Pancreas (tissue), 10 donors: ENCODE data around the gene PUM2. TPM values are rescaled to one million over a fixed set of nuclear protein-coding genes. Genes with fewer than 3 reads are reported as not detected.

Experiments used
- ATAC-seq, 4 donors: fragments of 200-7000 bp; cut with Tn5 transposase; one replicate each; pipeline versions ENCODE4 v1.8.0 to v1.9.1; 2020; ENCODE audit warnings: mild to moderate bottlenecking in 4 of 4, moderate library complexity in 4 of 4
- DNase-seq, 6 donors: peaks; one replicate each; pipeline ENCODE4 v3.0.0-alpha.2; 2020
- FAIRE-seq: peaks from 2 replicates; lab custom pipeline; 2012; peaks lifted over from hg19 to GRCh38; lab: Jason Lieb, UNC
- H3K27ac ChIP-seq, 4 donors: fragments of 200-600 bp; sonication (generic); 1 replicate in 3 of 4; 2 replicates in 1 of 4; pipeline versions ENCODE4 v1.5.0 to v1.8.0; 2020
- H3K27me3 ChIP-seq, 4 donors: fragments of 200-600 bp; one replicate each; pipeline ENCODE4 v1.8.0; 2021
- H3K36me3 ChIP-seq, 3 donors: fragments of 200-600 bp; sonication (generic) in 1 of 3; one replicate each; pipeline versions ENCODE4 v1.5.0 to v1.8.0; 2020 to 2021
- H3K4me1 ChIP-seq, 3 donors: fragments of 200-600 bp; one replicate each; pipeline ENCODE4 v1.8.0; 2021
- H3K4me3 ChIP-seq, 4 donors: fragments of 200-600 bp; sonication (generic) in 2 of 4; one replicate each; pipeline versions ENCODE4 v1.5.0 to v1.8.0; 2020 to 2021
- H3K9me3 ChIP-seq, 4 donors: fragments of 200-600 bp; one replicate each; pipeline ENCODE4 v1.8.0; 2021
- WGBS, 2 donors: extraction: QIAGEN DNeasy Blood & Tissue Kit; methylation state at CpG; one replicate each; pipeline ENCODE4 v1.1.7; 2013; 5-methylcytosine and 5-hydroxymethylcytosine counted together
- intact Hi-C, 3 donors: fragments of 100-400 bp; cut with DNase I; formaldehyde crosslinking; loops; one replicate each; pipeline versions ENCODE4 v1.11.1 to v1.14.2; 2022
- polyA plus RNA-seq, 2 donors: library from polyadenylated mRNA; stranded (reverse); fragments of 200-250 nt; gene quantifications; one replicate each; pipeline ENCODE4 v1.2.3, GENCODE V29; 2013
- total RNA-seq, 6 donors: library from RNA; stranded (reverse); fragmentation: NEBNext Ultra II Directional in 4 of 6; extraction: Animal tissue kit (Norgen Biotek cat#: 25700) in 4 of 6; gene quantifications; one replicate each; pipeline versions ENCODE4 v1.2.1 to v1.2.4, GENCODE V29; 2021 to 2023
- TF ChIP-seq, protein P1 (sequence below), 4 donors: fragments of 200-600 bp; sonication (generic) in 3 of 4; IDR thresholded peaks; one replicate each; pipeline versions ENCODE4 v1.5.0 to v1.8.0; 2021; ENCODE audit warnings: antibody characterized with exemption in 4 of 4
- donor health status: healthy with polysubstance abuse.
- donor health status: DM: no; HTN: no; CAD: no; lungs with moderate emphysema.
- donor health status: DM: no; HTN: no; CAD: no.
- donor health status: control.
- donor health status: control.
- donor health status: Bipolar disorder and iron deficiency.
- donor health status: DM: yes; HTN: yes; CAD: no.
- donor health status: DM: no; HTN: no; CAD: no.
- donor health status: DM: no; HTN: no; CAD: no.
- donor health status: DM: yes; HTN: yes; CAD: no.

PUM2 gene
- total and polyA plus RNA-seq, 8 donors: 17.0 to 70.2 (median 40.8) TPM

- WGBS, 2 donors: 72 to 80% methylated on average over 7 of the region's 7 CpGs
- no peak for FAIRE-seq
- TF ChIP-seq, protein P1, sequence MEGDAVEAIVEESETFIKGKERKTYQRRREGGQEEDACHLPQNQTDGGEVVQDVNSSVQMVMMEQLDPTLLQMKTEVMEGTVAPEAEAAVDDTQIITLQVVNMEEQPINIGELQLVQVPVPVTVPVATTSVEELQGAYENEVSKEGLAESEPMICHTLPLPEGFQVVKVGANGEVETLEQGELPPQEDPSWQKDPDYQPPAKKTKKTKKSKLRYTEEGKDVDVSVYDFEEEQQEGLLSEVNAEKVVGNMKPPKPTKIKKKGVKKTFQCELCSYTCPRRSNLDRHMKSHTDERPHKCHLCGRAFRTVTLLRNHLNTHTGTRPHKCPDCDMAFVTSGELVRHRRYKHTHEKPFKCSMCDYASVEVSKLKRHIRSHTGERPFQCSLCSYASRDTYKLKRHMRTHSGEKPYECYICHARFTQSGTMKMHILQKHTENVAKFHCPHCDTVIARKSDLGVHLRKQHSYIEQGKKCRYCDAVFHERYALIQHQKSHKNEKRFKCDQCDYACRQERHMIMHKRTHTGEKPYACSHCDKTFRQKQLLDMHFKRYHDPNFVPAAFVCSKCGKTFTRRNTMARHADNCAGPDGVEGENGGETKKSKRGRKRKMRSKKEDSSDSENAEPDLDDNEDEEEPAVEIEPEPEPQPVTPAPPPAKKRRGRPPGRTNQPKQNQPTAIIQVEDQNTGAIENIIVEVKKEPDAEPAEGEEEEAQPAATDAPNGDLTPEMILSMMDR (IDR thresholded peaks at IDR 0.05): no peak
- Histone ChIP-seq H3K27ac (no peak overlapping the region), H3K27me3 (no peaks in the 10 kb centered on the region), H3K36me3 (no peaks in the 10 kb centered on the region), H3K9me3 (no peaks in the 10 kb centered on the region), H3K4me3 (no peak overlapping the region), H3K4me1 (no peaks in the 10 kb centered on the region)
- DNase-seq: no peak
- intact Hi-C loops: no loop called here
- peak in 1 of 4 donors; percentile 58 for ATAC-seq
These were observed 14.7 kb upstream of the PUM2 start for GRCh38 chr2:20365249-20365817.

GRCh38 chr2:20363578-20363977, 12.9 kb upstream of the PUM2 start:
- Histone ChIP-seq H3K36me3 (no peaks in the 10 kb centered on the region), H3K4me3 (no peak overlapping the region), H3K9me3 (no peaks in the 10 kb centered on the region), H3K4me1 (no peaks in the 10 kb centered on the region), H3K27me3 (no peaks in the 10 kb centered on the region), H3K27ac (no peak overlapping the region)
- no peak for FAIRE-seq
- TF ChIP-seq, protein P1 (IDR thresholded peaks at IDR 0.05): no peak
- DNase-seq: no peak
- intact Hi-C loops: no loop called here
- ATAC-seq: no peak
- WGBS, 2 donors: 92 to 93% methylated on average over 5 of the region's 5 CpGs

DNA sequence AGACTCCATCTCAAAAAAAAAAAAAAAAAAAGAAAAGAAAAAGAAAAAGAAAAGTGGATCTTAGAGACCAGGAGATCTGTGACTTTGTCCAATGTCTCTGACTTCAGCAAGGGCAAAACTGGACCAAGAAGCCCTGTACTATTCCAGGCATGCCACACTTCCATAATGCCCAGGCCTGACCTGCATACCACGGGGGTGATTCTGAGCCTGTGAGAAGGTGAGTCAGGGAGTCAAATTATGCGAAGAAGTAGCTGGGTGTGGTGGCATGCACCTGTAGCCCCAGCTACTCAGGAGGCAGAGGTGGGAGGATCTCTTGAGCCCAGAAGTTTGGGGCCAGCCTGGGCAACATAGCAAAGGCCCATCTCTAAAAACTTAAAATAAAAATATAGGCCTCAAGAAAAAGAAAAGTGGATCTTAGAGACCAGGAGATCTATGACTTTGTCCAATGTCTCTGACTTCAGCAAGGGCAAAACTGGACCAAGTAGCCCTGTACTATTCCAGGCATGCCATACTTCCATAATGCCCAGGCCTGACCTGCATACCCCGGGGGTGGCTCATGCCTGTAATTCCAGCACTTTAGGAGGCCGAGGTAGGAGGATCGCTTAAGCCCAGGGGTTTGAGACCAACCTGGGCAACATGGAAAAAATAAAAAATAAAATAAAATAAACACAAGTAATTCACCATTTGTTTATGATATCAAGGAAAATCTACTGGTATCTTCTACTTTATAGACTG, 12.2 kb upstream of the PUM2 start:
- H3K27me3 ChIP-seq: no peaks in the 10 kb centered on the region
- DNase-seq: no peak
- ATAC-seq: no peak
- no peaks in the 10 kb centered on the region for H3K36me3 ChIP-seq
- no peaks in the 10 kb centered on the region for H3K9me3 ChIP-seq
- FAIRE-seq: no peak
- H3K27ac ChIP-seq: no peak overlapping the region
- H3K4me3 ChIP-seq: no peak overlapping the region
- WGBS, 2 donors: 88 to 93% methylated on average over 5 of the region's 5 CpGs
- no peaks in the 10 kb centered on the region for H3K4me1 ChIP-seq
- intact Hi-C loops: no loop called here
- TF ChIP-seq, protein P1 (IDR thresholded peaks at IDR 0.05): no peak

GRCh38 chr2:20361893-20362292, 11.2 kb upstream of the PUM2 start:
- Histone ChIP-seq H3K9me3 (no peaks in the 10 kb centered on the region), H3K36me3 (no peaks in the 10 kb centered on the region), H3K4me3 (no peak overlapping the region), H3K27ac (no peak overlapping the region), H3K27me3 (no peaks in the 10 kb centered on the region), H3K4me1 (no peaks in the 10 kb centered on the region)
- FAIRE-seq: no peak
- 86 to 87% methylated on average over 4 of the region's 4 CpGs for WGBS, 2 donors
- intact Hi-C loops: no loop called here
- TF ChIP-seq, protein P1 (IDR thresholded peaks at IDR 0.05): no peak
- DNase-seq: no peak
- ATAC-seq: no peak

GRCh38 chr2:20359096-20359495, 8.5 kb upstream of the PUM2 start:
- no peaks in the 10 kb centered on the region for H3K9me3 ChIP-seq
- no peaks in the 10 kb centered on the region for H3K36me3 ChIP-seq
- DNase-seq (no peak), ATAC-seq (no peak), FAIRE-seq (no peak)
- H3K27ac ChIP-seq: no peak overlapping the region
- intact Hi-C loops: no loop called here
- H3K27me3 ChIP-seq: no peaks in the 10 kb centered on the region
- TF ChIP-seq, protein P1 (IDR thresholded peaks at IDR 0.05): no peak
- no peak overlapping the region for H3K4me3 ChIP-seq
- no peaks in the 10 kb centered on the region for H3K4me1 ChIP-seq
- 91% methylated on average over 6 of the region's 6 CpGs for WGBS, 2 donors
